Thyroid gland (tissue), 4 donors: Measurements from ENCODE around the gene PRR20G. TPM values are rescaled to one million over a fixed set of nuclear protein-coding genes. Genes with fewer than 3 reads are reported as not detected.

Experiments used
- DNase-seq, 2 donors: peaks; one replicate each; pipeline ENCODE4 v3.0.0-alpha.2; 2019
- H3K27ac ChIP-seq, 3 donors: fragments of 200-600 bp; sonication (generic); 1 replicate in 2 of 3; 2 replicates in 1 of 3; pipeline ENCODE4 v1.5.1; 2016 to 2019; ENCODE audit warnings: mild to moderate bottlenecking in 1 of 3, moderate library complexity in 1 of 3
- H3K27me3 ChIP-seq: fragments of 200-600 bp; sonication (generic); one replicate; pipeline ENCODE4 v1.5.1; 2019
- H3K36me3 ChIP-seq, 2 donors: fragments of 200-600 bp; sonication (generic); one replicate each; pipeline ENCODE4 v1.5.1; 2016 to 2019
- H3K4me1 ChIP-seq, 2 donors: fragments of 200-600 bp; sonication (generic); one replicate each; pipeline ENCODE4 v1.5.1; 2017 to 2019
- H3K4me3 ChIP-seq, 3 donors: fragments of 200-600 bp; sonication (generic); replicated peaks in 1 of 3; 1 replicate in 2 of 3; 2 replicates in 1 of 3; pipeline ENCODE4 v1.5.1; 2016; ENCODE audit warnings: mild to moderate bottlenecking in 1 of 3
- H3K9me3 ChIP-seq: fragments of 200-600 bp; sonication (generic); one replicate; pipeline ENCODE4 v1.5.1; 2017
- POLR2A ChIP-seq, 2 donors: fragments of 450-650 bp; IDR thresholded peaks; one replicate each; pipeline ENCODE4 v1.6.1; 2017; ENCODE audit warnings: antibody characterized with exemption in 2 of 2, mild to moderate bottlenecking in 2 of 2, moderate library complexity in 1 of 2
- WGBS, 2 donors: methylation state at CpG; one replicate each; pipeline ENCODE4 v1.1.5; 2017; 5-methylcytosine and 5-hydroxymethylcytosine counted together
- intact Hi-C: fragments of 100-400 bp; cut with DNase I; formaldehyde crosslinking; loops from one replicate; pipeline ENCODE4 v1.15.1; 2023
- total RNA-seq, 4 donors: library from RNA; depleted of rRNA; stranded (reverse); fragments of >200 nt; gene quantifications; one replicate each; pipeline ENCODE4 v1.2.3, GENCODE V29; 2016
- TF ChIP-seq, protein P1 (sequence below), 6 experiments: fragments of 200-600 bp in 3 of 6; fragments of 450-650 bp in 3 of 6; sonication (generic) in 3 of 6; IDR thresholded peaks; one replicate each; pipeline ENCODE4 v1.5.1; 2016 to 2019; ENCODE audit warnings: antibody characterized with exemption in 6 of 6, mild to moderate bottlenecking in 2 of 6, inconsistent platforms in 1 of 6, moderate library complexity in 1 of 6

The PRR20G gene
- total RNA-seq, 4 donors from 2014 or later = not detected

DNA sequence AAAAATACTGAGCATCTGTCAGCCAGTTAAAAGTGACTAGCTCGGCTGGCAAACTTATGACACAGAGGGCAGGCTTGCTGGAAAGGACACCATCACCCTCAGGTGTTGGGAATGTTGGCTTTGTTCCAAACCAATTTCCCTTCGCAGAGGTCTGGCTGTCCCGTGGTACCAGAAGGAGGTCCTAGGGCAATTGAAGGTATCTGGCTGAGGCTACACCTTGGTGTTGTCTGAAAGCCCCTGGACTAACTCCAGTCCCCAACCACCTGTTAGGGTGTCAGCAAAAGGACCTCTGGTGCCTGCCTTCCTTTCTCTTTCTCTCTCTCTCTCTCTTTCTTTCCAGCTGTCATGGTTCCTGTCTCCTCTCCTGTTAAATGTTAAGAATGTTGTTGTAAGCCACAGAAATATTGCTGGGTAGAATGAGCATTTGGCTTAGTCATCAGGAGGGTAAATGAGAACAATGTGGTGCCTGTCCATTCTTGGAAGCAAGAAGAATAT lies 12.5 kb downstream of the PRR20G start:
- Histone ChIP-seq H3K27ac (no peak overlapping the region), H3K27me3 (no peaks in the 10 kb centered on the region), H3K4me3 (no peak overlapping the region), H3K4me1 (no peaks in the 10 kb centered on the region), H3K9me3 (no peaks in the 10 kb centered on the region), H3K36me3 (no peaks in the 10 kb centered on the region)
- intact Hi-C loops = no loop called here
- DNase-seq = no peak
- TF ChIP-seq POLR2A (IDR thresholded peaks at IDR 0.05) = no peak
- 57 to 62% methylated on average over 3 of the region's 3 CpGs for WGBS, 2 donors

DNA sequence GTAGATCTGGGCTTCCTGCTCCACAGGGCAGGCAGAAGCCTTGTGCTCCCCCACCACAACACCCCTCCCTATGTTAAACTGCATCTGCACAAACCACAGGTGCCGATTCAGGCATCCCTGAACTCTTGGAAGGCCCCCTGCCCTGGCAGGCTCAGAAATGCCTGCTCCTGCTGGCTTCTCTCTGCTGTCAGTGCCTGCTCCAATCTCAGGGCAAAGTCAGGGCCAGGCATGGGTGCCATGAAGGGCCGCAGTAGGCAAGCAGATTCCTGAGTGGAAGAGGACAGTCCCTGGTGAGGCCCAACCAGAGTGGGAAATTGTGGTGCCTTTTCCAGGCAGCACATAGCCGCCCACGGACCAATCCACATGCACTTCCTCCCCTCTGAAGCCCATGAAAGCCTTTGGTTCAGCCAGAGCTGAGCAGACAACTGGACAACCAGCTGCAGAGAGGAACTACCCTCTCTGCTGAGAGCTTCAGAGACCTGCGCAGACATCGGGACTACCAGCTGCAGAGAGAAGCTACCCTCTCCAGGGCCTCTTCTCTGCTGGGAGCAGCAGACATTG lies 13.6 kb downstream of the PRR20G start:
- intact Hi-C loops = no loop called here
- H3K4me3 ChIP-seq = no peak overlapping the region
- no peaks in the 10 kb centered on the region for H3K4me1 ChIP-seq
- DNase-seq = no peak
- no peaks in the 10 kb centered on the region for H3K36me3 ChIP-seq
- H3K9me3 ChIP-seq = no peaks in the 10 kb centered on the region
- no peak overlapping the region for H3K27ac ChIP-seq
- 90 to 91% methylated on average over 2 to 6 of the region's 6 CpGs for WGBS, 2 donors
- H3K27me3 ChIP-seq = no peaks in the 10 kb centered on the region
- TF ChIP-seq POLR2A (IDR thresholded peaks at IDR 0.05) = no peak
- TF ChIP-seq, protein P1, sequence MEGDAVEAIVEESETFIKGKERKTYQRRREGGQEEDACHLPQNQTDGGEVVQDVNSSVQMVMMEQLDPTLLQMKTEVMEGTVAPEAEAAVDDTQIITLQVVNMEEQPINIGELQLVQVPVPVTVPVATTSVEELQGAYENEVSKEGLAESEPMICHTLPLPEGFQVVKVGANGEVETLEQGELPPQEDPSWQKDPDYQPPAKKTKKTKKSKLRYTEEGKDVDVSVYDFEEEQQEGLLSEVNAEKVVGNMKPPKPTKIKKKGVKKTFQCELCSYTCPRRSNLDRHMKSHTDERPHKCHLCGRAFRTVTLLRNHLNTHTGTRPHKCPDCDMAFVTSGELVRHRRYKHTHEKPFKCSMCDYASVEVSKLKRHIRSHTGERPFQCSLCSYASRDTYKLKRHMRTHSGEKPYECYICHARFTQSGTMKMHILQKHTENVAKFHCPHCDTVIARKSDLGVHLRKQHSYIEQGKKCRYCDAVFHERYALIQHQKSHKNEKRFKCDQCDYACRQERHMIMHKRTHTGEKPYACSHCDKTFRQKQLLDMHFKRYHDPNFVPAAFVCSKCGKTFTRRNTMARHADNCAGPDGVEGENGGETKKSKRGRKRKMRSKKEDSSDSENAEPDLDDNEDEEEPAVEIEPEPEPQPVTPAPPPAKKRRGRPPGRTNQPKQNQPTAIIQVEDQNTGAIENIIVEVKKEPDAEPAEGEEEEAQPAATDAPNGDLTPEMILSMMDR (IDR thresholded peaks at IDR 0.05) = no peak

GRCh38 chr3:127273206-127273605 lies 14.6 kb downstream of the PRR20G start:
- no peak overlapping the region for H3K27ac ChIP-seq
- 64 to 74% methylated on average over 2 of the region's 2 CpGs for WGBS, 2 donors
- intact Hi-C loops = no loop called here
- no peaks in the 10 kb centered on the region for H3K36me3 ChIP-seq
- H3K4me3 ChIP-seq = no peak overlapping the region
- no peak for TF ChIP-seq POLR2A (IDR thresholded peaks at IDR 0.05)
- TF ChIP-seq, protein P1 (IDR thresholded peaks at IDR 0.05) = no peak
- DNase-seq = no peak
- H3K4me1 ChIP-seq = no peaks in the 10 kb centered on the region
- H3K9me3 ChIP-seq = no peaks in the 10 kb centered on the region
- no peaks in the 10 kb centered on the region for H3K27me3 ChIP-seq

DNA sequence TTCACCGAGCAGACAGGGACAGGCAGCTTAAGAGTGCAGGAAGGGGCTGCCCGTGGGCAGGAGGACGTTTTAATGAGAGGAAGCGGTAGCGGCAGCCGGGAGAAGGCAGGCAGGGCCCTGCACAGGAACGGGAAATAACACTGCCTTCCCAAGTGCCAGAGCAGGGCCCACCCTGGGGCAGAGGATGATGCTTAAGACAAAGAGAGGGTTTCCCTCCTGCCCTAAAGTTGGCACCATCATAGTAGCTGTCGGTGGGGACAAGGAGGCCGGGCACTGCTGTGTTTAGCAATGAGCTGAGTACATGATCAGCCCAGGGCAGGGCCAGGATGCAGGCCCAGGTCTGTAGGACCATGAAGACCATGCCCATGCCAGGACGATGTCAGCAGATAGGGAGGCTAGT lies 21.7 kb downstream of the PRR20G start:
- no peak overlapping the region for H3K27ac ChIP-seq
- TF ChIP-seq POLR2A (IDR thresholded peaks at IDR 0.05) = no peak
- TF ChIP-seq, protein P1 (IDR thresholded peaks at IDR 0.05) = no peak
- intact Hi-C loops = no loop called here
- H3K4me3 ChIP-seq = no peak overlapping the region
- 63 to 64% methylated on average over 10 of the region's 10 CpGs for WGBS, 2 donors
- no peaks in the 10 kb centered on the region for H3K4me1 ChIP-seq
- H3K27me3 ChIP-seq = no peaks in the 10 kb centered on the region
- no peaks in the 10 kb centered on the region for H3K36me3 ChIP-seq
- no peaks in the 10 kb centered on the region for H3K9me3 ChIP-seq
- no peak for DNase-seq

- DNase-seq = no peak
- 85 to 90% methylated on average over 5 to 7 of the region's 7 CpGs for WGBS, 2 donors
- no peak for TF ChIP-seq POLR2A (IDR thresholded peaks at IDR 0.05)
- TF ChIP-seq, protein P1 (IDR thresholded peaks at IDR 0.05) = no peak
- H3K9me3 ChIP-seq = no peaks in the 10 kb centered on the region
- H3K27me3 ChIP-seq = no peaks in the 10 kb centered on the region
- H3K4me1 ChIP-seq = no peaks in the 10 kb centered on the region
- no peak overlapping the region for H3K27ac ChIP-seq
- intact Hi-C loops = no loop called here
- no peak overlapping the region for H3K4me3 ChIP-seq
- H3K36me3 ChIP-seq = no peaks in the 10 kb centered on the region
Measured at GRCh38 chr3:127265581-127265981, 22.3 kb downstream of the PRR20G start.
